RCC 7860 (cell line): ENCODE measurements around the gene PROK1.

Experiments used
- DNase-seq: peaks from one replicate; pipeline ENCODE4 v3.0.0-alpha.2; 2015; ENCODE audit warnings: low spot score
- FAIRE-seq: peaks from 2 replicates; lab custom pipeline; 2012; peaks lifted over from hg19 to GRCh38; lab: Jason Lieb, UNC

The PROK1 gene

GRCh38 chr1:110487726-110488125 is 36.8 kb downstream of the PROK1 start:
- DNase-seq = no peak
- no peak for FAIRE-seq

- FAIRE-seq (no peak), DNase-seq (no peak)
Measured at GRCh38 chr1:110488161-110488560, 37.2 kb downstream of the PROK1 start.

- no peak for DNase-seq
- FAIRE-seq = no peak
Measured at GRCh38 chr1:110488867-110489266, 37.9 kb downstream of the PROK1 start.

- no peak for FAIRE-seq
Measured at GRCh38 chr1:110489406-110489805, 38.5 kb downstream of the PROK1 start.

GRCh38 chr1:110489973-110490542 is 39.1 kb downstream of the PROK1 start:
- FAIRE-seq = no peak

More at GRCh38 chr1:110489406-110489805, 38.5 kb downstream of the PROK1 start:
- DNase-seq = no peak

GRCh38 chr1:110490791-110491451 is 40.0 kb downstream of the PROK1 start:
- no peak for DNase-seq
- no peak for FAIRE-seq

More at GRCh38 chr1:110489973-110490542, 39.1 kb downstream of the PROK1 start:
- DNase-seq = no peak

GRCh38 chr1:110492573-110492972 is 41.6 kb downstream of the PROK1 start:
- DNase-seq = no peak
- FAIRE-seq = no peak

- FAIRE-seq (no peak), DNase-seq (no peak)
Measured at GRCh38 chr1:110493059-110493699, 42.2 kb downstream of the PROK1 start.

GRCh38 chr1:110494036-110494435 is 43.1 kb downstream of the PROK1 start:
- no peak for FAIRE-seq
- DNase-seq = no peak

- DNase-seq (no peak), FAIRE-seq (no peak)
Measured at GRCh38 chr1:110494522-110495406, 43.8 kb downstream of the PROK1 start.

GRCh38 chr1:110495926-110496600 is 45.1 kb downstream of the PROK1 start:
- DNase-seq (peak; percentile 55), FAIRE-seq (peak; percentile 45)

- DNase-seq (no peak), FAIRE-seq (no peak)
Measured at GRCh38 chr1:110498270-110498669, 47.3 kb downstream of the PROK1 start.

- FAIRE-seq (no peak), DNase-seq (no peak)
Measured at GRCh38 chr1:110501488-110502132, 50.7 kb downstream of the PROK1 start.

GRCh38 chr1:110502402-110503151 is 51.6 kb downstream of the PROK1 start:
- DNase-seq = no peak
- FAIRE-seq = no peak

GRCh38 chr1:110503471-110503870 is 52.5 kb downstream of the PROK1 start:
- FAIRE-seq (no peak), DNase-seq (no peak)

GRCh38 chr1:110504226-110504625 is 53.3 kb downstream of the PROK1 start:
- no peak for FAIRE-seq

GRCh38 chr1:110505596-110505995 is 54.6 kb downstream of the PROK1 start:
- FAIRE-seq (no peak), DNase-seq (no peak)

More at GRCh38 chr1:110504226-110504625, 53.3 kb downstream of the PROK1 start:
- no peak for DNase-seq

- no peak for FAIRE-seq
- DNase-seq = no peak
Measured at GRCh38 chr1:110506541-110506940, 55.6 kb downstream of the PROK1 start.
